Colonic mucosa (tissue), 4 donors: ENCODE results near the gene THEMIS. TPM values are rescaled to one million over a fixed set of nuclear protein-coding genes. Genes with fewer than 3 reads are reported as not detected.

Experiments
- DNase-seq: peaks from one replicate; pipeline ENCODE4 v3.0.0-alpha.2; 2020
- H3K27ac ChIP-seq: fragments of 200-600 bp; one replicate; pipeline ENCODE4 v1.8.0; 2021
- H3K27me3 ChIP-seq: fragments of 200-600 bp; one replicate; pipeline ENCODE4 v1.8.0; 2021
- H3K36me3 ChIP-seq: fragments of 200-600 bp; one replicate; pipeline ENCODE4 v1.8.0; 2021
- H3K4me1 ChIP-seq: fragments of 200-600 bp; one replicate; pipeline ENCODE4 v1.8.0; 2021; ENCODE audit warnings: mild to moderate bottlenecking
- H3K4me3 ChIP-seq: fragments of 200-600 bp; one replicate; pipeline ENCODE4 v1.8.0; 2021
- H3K9ac ChIP-seq, 2 donors: one replicate each; pipeline ENCODE4 v1.7.0; 2013; ENCODE audit warnings: control low read depth in 2 of 2, low read depth in 2 of 2, low read length in 2 of 2
- H3K9me3 ChIP-seq: fragments of 200-600 bp; one replicate; pipeline ENCODE4 v1.8.0; 2021
- intact Hi-C: fragments of 100-400 bp; cut with DNase I; formaldehyde crosslinking; loops from one replicate; pipeline ENCODE4 v1.14.1; 2022
- total RNA-seq, 2 donors: library from RNA; stranded (reverse); fragmentation: NEBNext Ultra II Directional in 1 of 2; extraction: Animal tissue kit (Norgen Biotek cat#: 25700) in 1 of 2; gene quantifications; one replicate each; pipeline ENCODE4 v1.2.1, GENCODE V29; 2021
- TF ChIP-seq, protein P1 (sequence below): fragments of 200-600 bp; IDR thresholded peaks from one replicate; pipeline ENCODE4 v1.8.0; 2022; ENCODE audit warnings: antibody characterized with exemption, mild to moderate bottlenecking
- donor health status: healthy.
- donor health status: DM: no; HTN: no; CAD: no.
- donor health status: DM: no; HTN: no; CAD: no.

The THEMIS gene
- total RNA-seq, 2 donors from 2014 or later = 0.96 TPM

DNA sequence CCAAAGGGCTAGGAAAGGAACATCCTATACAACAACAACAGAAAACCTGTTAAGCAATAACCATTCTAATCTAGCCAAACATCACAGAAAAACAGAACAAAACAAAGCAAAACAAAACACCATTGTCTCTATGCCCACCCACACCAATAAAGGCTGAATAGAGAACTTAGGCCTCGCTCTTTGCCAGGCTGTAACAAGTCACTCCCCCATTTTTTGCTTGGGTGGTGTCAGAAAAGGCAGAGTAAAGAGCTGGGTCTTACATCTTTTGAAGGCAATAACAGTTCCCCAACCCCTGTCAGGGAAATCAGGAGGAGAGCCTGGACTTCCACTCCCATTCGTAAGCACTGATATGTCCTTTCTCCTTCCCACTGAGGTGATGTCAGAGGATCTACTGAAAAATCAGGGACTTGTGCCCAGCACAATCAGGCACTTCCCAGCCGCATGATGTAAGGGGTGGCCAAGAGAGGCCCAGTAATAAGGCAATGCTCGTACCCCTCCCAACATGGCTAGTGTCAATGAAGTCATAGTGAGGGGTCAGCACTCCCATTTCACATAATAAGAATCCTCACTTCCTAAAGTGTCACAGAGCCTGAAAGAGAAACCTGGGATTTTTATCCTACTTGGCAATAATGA, 31.0 kb downstream of the THEMIS start:
- Histone ChIP-seq H3K4me1 (no peaks in the 10 kb centered on the region), H3K9me3 (no peaks in the 10 kb centered on the region), H3K36me3 (no peaks in the 10 kb centered on the region), H3K27ac (no peak overlapping the region), H3K4me3 (no peak overlapping the region), H3K27me3 (no peaks in the 10 kb centered on the region), H3K9ac (no peak overlapping the region)
- DNase-seq = no peak
- intact Hi-C loops = no loop called here
- TF ChIP-seq, protein P1, sequence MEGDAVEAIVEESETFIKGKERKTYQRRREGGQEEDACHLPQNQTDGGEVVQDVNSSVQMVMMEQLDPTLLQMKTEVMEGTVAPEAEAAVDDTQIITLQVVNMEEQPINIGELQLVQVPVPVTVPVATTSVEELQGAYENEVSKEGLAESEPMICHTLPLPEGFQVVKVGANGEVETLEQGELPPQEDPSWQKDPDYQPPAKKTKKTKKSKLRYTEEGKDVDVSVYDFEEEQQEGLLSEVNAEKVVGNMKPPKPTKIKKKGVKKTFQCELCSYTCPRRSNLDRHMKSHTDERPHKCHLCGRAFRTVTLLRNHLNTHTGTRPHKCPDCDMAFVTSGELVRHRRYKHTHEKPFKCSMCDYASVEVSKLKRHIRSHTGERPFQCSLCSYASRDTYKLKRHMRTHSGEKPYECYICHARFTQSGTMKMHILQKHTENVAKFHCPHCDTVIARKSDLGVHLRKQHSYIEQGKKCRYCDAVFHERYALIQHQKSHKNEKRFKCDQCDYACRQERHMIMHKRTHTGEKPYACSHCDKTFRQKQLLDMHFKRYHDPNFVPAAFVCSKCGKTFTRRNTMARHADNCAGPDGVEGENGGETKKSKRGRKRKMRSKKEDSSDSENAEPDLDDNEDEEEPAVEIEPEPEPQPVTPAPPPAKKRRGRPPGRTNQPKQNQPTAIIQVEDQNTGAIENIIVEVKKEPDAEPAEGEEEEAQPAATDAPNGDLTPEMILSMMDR = no peak

DNA sequence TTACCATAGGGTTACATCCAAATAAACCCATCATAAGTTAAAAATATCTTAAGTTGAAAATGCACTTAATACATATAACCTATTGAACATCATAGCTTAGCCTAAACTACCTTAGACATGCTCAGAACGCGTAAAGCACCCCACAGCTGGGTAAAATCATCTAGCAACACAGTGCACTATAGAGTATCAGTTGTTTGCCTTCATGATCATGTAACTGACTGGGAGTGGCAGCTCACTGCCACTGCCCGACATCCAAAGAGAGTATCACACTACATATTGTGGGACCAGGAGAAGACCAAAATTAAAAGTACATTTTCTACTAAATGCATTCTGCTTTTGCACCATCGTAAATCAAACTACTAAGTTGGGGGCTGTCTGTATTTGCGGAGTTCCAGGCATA, 31.7 kb downstream of the THEMIS start:
- Histone ChIP-seq H3K27ac (no peak overlapping the region), H3K27me3 (no peaks in the 10 kb centered on the region), H3K36me3 (no peaks in the 10 kb centered on the region), H3K4me1 (no peaks in the 10 kb centered on the region), H3K9ac (no peak overlapping the region), H3K4me3 (no peak overlapping the region), H3K9me3 (no peaks in the 10 kb centered on the region)
- TF ChIP-seq, protein P1 = no peak
- intact Hi-C loops = no loop called here
- DNase-seq = no peak

DNA sequence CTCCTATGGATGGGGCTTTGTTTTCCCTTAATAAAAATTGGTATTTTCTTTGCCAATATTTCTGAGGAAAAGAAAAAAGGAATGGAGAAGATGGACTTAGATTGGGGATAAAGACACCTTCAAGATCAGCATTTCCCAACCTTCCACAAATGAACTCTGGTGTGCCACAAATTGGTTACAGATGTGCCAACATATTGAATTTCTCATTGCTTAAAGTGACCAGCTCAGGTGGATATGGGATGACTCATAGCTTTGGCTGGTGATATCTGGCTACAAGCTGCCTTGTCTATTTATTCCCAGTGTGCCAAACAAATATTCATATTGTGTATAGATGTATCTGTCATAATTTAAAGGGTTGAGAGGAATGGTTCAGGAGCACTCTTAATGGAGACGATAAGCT, 32.5 kb downstream of the THEMIS start:
- H3K27me3 ChIP-seq = no peaks in the 10 kb centered on the region
- H3K4me3 ChIP-seq = no peak overlapping the region
- no peaks in the 10 kb centered on the region for H3K9me3 ChIP-seq
- TF ChIP-seq, protein P1 = no peak
- H3K36me3 ChIP-seq = no peaks in the 10 kb centered on the region
- no peak for DNase-seq
- H3K9ac ChIP-seq = no peak overlapping the region
- no peak overlapping the region for H3K27ac ChIP-seq
- H3K4me1 ChIP-seq = no peaks in the 10 kb centered on the region
- intact Hi-C loops = no loop called here

DNA sequence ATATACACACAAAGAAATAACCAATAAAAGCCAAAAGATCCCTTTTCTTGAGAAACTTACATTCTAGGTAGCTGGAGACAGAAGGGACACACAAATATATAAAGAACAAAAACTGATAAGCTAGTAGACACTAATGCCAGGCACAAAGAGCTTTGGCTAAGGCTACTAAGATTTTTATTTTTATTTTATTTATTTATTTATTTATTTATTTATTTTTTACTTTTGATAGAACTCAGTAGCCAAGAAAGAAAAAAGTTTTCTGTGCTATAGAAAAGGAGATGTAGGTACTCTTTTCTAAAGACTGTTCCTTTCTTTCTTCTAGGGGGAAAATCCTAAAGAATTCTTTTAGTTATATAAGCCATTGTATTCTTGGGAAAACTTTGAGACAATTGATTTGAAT, 34.1 kb downstream of the THEMIS start:
- no peak for DNase-seq
- Histone ChIP-seq H3K27ac (no peak overlapping the region), H3K9ac (no peak overlapping the region), H3K4me3 (no peak overlapping the region), H3K36me3 (no peaks in the 10 kb centered on the region), H3K4me1 (no peaks in the 10 kb centered on the region), H3K9me3 (no peaks in the 10 kb centered on the region), H3K27me3 (no peaks in the 10 kb centered on the region)
- TF ChIP-seq, protein P1 = no peak
- intact Hi-C loops = no loop called here

DNA sequence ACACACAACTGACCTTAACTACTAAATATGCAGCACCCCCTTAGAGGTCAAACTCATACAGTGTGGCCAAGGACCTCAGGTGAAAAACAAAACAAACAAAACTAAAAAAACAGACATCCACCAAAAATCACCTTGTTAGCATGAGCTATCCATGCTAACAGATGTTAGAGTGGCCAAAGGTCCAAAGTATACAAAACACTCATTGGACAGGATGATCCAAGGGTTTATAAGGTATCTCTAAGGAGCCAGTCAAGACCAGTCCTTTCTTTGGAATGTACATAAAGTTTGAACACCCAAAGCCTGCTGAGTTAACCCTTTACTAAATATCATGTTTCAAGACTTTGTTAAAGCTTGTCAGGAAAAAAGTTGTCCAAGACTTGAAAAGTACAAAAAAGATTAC, 35.8 kb downstream of the THEMIS start:
- Histone ChIP-seq H3K9ac (no peak overlapping the region), H3K27ac (no peak overlapping the region), H3K36me3 (no peaks in the 10 kb centered on the region), H3K4me3 (no peak overlapping the region), H3K27me3 (no peaks in the 10 kb centered on the region), H3K4me1 (no peaks in the 10 kb centered on the region), H3K9me3 (no peaks in the 10 kb centered on the region)
- intact Hi-C loops = no loop called here
- DNase-seq = no peak
- TF ChIP-seq, protein P1 = no peak
